Measurements from ENCODE around the gene SIGLEC14. TPM values are rescaled to one million over a fixed set of nuclear protein-coding genes. Genes with fewer than 3 reads are reported as not detected.

SIGLEC14 gene
- polyA plus RNA-seq, 1 of the 3 experiments (the other 2 are of a cell fraction) = 0.03 TPM

DNA sequence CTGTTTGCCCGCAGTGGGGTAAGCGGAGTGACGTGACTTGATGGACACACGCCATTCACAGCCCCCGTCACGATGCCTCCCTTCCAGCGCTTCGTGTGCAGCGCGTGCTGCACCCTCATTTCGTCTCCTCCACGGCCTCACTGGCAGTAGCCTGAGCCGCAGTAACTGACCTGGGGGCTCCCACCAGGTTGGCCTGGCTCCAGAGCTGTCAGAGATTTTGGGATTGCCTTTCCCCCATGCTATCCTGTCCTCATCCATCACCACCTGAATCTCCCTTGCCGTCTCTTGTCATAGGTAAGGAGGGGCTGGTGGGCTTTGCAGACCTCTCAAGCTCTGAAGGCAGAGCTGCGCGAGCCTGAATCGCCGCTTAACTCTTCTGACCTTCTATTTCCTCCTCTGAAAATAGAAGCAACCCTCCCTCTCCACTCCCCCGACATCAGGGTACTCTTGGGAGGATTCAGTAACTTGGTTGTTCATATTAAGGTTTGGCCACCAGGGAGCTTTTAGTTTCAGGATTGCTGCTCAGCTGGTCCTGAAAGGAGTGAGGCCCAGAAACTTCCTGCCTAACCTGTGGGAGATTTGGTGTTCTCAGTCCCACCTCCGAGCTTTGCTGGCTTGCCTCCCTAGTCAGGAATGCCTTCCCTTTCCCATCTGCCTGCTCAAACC lies 44.3 kb downstream of the SIGLEC14 start:
- Histone ChIP-seq H2AFZ (ENCODE audit: low read depth) (no peak overlapping the region), H3K79me2 (ENCODE audit: insufficient read depth) (no peaks in the 10 kb centered on the region), H3K9me2 (no peaks in the 10 kb centered on the region), H3K4me1 (ENCODE audit: control insufficient read depth in 1 of 2, insufficient read depth in 2 of 2, low read depth in 1 of 2, low read length in 1 of 2) (no peaks in the 10 kb centered on the region), H3K27ac (ENCODE audit: low read depth in 2 of 2, low read length in 1 of 2) (no peak overlapping the region), H4K20me1 (ENCODE audit: insufficient read depth) (no peaks in the 10 kb centered on the region), H3K27me3 (ENCODE audit: insufficient read depth) (no peaks in the 10 kb centered on the region), H3K4me2 (no peak overlapping the region), H3K36me3 (replicated peaks in 1 of 2; ENCODE audit: control insufficient read depth in 1 of 2, insufficient read depth in 2 of 2, low read length in 1 of 2) (no peaks in the 10 kb centered on the region), H3F3A (replicated peaks; ENCODE audit: insufficient read depth) (no peaks in the 10 kb centered on the region), H3K4me3 (ENCODE audit: low read depth in 2 of 2, low read length in 1 of 2) (no peak overlapping the region), H3K9me3 (no peaks in the 10 kb centered on the region), H3K9ac (no peak overlapping the region)
- TF ChIP-seq EZH2phosphoT487 (IDR thresholded peaks at IDR 0.05; ENCODE audit: borderline replicate concordance, low read depth) = no peak
- TF ChIP-seq RFX5 (IDR thresholded peaks at IDR 0.05; ENCODE audit: low read length) = no peak
- TF ChIP-seq TAF1 (IDR thresholded peaks at IDR 0.05; ENCODE audit: borderline replicate concordance, low read depth, low read length) = no peak
- DNase-seq = no peak
- ChIA-PET POLR2A (no interaction called here), CTCF (no interaction called here)
- 84% methylated on average over 14 of the region's 20 CpGs for WGBS (ENCODE audit: low lambda C conversion rate)

DNA sequence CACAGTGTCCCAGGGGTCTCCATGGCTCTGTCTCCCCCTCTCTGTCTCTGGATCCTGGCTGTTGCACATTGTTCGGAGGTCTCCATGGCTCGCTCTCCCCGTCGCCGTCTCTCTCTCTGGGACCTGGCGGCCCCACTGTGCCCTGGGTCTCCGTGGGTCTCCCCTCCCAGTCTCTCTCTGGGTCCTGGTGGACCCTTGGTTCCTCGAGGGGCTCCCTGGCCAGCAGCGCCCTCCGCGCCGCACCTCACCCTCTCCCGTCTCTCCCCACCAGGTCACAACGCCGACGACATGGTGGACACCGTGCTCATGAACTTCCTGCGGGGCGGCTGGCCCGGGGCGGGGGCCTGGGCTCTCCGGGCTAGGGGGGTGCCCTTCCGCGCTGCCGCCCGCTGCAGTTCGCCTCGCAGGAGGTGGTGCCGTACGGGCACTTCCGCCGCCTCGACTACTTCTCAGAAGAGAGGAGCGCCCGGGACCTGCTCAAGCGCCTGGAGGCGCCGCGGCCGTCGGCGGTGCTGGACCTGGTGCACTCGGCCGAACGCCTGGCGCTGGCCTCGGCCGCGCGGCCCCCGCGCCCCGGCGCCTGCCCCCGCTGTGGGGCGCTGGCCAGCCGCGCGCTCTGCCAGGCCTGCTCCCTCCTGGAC lies 45.6 kb downstream of the SIGLEC14 start:
- Histone ChIP-seq H3F3A (replicated peaks; ENCODE audit: insufficient read depth) (no peaks in the 10 kb centered on the region), H3K9ac (no peak overlapping the region), H3K4me3 (ENCODE audit: low read depth in 2 of 2, low read length in 1 of 2) (no peak overlapping the region), H3K27me3 (ENCODE audit: insufficient read depth) (no peaks in the 10 kb centered on the region), H3K4me2 (no peak overlapping the region), H3K9me2 (no peaks in the 10 kb centered on the region), H4K20me1 (ENCODE audit: insufficient read depth) (no peaks in the 10 kb centered on the region), H2AFZ (ENCODE audit: low read depth) (no peak overlapping the region), H3K79me2 (ENCODE audit: insufficient read depth) (no peaks in the 10 kb centered on the region), H3K9me3 (no peaks in the 10 kb centered on the region), H3K27ac (ENCODE audit: low read depth in 2 of 2, low read length in 1 of 2) (no peak overlapping the region), H3K4me1 (ENCODE audit: control insufficient read depth in 1 of 2, insufficient read depth in 2 of 2, low read depth in 1 of 2, low read length in 1 of 2) (no peaks in the 10 kb centered on the region), H3K36me3 (replicated peaks in 1 of 2; ENCODE audit: control insufficient read depth in 1 of 2, insufficient read depth in 2 of 2, low read length in 1 of 2) (no peaks in the 10 kb centered on the region)
- no peak for DNase-seq
- TF ChIP-seq, protein P1, sequence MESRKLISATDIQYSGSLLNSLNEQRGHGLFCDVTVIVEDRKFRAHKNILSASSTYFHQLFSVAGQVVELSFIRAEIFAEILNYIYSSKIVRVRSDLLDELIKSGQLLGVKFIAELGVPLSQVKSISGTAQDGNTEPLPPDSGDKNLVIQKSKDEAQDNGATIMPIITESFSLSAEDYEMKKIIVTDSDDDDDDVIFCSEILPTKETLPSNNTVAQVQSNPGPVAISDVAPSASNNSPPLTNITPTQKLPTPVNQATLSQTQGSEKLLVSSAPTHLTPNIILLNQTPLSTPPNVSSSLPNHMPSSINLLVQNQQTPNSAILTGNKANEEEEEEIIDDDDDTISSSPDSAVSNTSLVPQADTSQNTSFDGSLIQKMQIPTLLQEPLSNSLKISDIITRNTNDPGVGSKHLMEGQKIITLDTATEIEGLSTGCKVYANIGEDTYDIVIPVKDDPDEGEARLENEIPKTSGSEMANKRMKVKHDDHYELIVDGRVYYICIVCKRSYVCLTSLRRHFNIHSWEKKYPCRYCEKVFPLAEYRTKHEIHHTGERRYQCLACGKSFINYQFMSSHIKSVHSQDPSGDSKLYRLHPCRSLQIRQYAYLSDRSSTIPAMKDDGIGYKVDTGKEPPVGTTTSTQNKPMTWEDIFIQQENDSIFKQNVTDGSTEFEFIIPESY (IDR thresholded peaks at IDR 0.05; ENCODE audit: borderline replicate concordance, low read depth) = no peak
- TF ChIP-seq RFX5 (IDR thresholded peaks at IDR 0.05; ENCODE audit: low read length) (no peak), YY1 (IDR thresholded peaks at IDR 0.05; ENCODE audit: low read depth) (no peak), USF1 (IDR thresholded peaks at IDR 0.05; ENCODE audit: borderline replicate concordance, low read depth) (no peak), EZH2phosphoT487 (IDR thresholded peaks at IDR 0.05; ENCODE audit: borderline replicate concordance, low read depth) (no peak), GATA2 (CRISPR knock-in tag; IDR thresholded peaks at IDR 0.05) (no peak), SIN3A (IDR thresholded peaks at IDR 0.05; ENCODE audit: borderline replicate concordance, low read depth, low read length) (no peak), MXI1 (IDR thresholded peaks at IDR 0.05; ENCODE audit: low read depth, low read length) (no peak), POLR2AphosphoS5 (IDR thresholded peaks at IDR 0.05; ENCODE audit: low read depth, low read length) (no peak), NRF1 (IDR thresholded peaks at IDR 0.05; ENCODE audit: low read depth, low read length) (no peak), CTCF (IDR thresholded peaks at IDR 0.05) (no peak), RXRA (IDR thresholded peaks at IDR 0.05; ENCODE audit: borderline replicate concordance, low read depth) (no peak), TCF12 (IDR thresholded peaks at IDR 0.05) (no peak), SMC3 (IDR thresholded peaks at IDR 0.05; ENCODE audit: low read depth, low read length) (no peak), FOXM1 (IDR thresholded peaks at IDR 0.05; ENCODE audit: low read depth) (no peak), MEF2A (IDR thresholded peaks at IDR 0.05; ENCODE audit: borderline replicate concordance, low read depth) (no peak)
- TF ChIP-seq, protein P2, sequence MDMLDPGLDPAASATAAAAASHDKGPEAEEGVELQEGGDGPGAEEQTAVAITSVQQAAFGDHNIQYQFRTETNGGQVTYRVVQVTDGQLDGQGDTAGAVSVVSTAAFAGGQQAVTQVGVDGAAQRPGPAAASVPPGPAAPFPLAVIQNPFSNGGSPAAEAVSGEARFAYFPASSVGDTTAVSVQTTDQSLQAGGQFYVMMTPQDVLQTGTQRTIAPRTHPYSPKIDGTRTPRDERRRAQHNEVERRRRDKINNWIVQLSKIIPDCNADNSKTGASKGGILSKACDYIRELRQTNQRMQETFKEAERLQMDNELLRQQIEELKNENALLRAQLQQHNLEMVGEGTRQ (IDR thresholded peaks at IDR 0.05; ENCODE audit: borderline replicate concordance, low read depth, low read length) = no peak
- TF ChIP-seq, protein P3, sequence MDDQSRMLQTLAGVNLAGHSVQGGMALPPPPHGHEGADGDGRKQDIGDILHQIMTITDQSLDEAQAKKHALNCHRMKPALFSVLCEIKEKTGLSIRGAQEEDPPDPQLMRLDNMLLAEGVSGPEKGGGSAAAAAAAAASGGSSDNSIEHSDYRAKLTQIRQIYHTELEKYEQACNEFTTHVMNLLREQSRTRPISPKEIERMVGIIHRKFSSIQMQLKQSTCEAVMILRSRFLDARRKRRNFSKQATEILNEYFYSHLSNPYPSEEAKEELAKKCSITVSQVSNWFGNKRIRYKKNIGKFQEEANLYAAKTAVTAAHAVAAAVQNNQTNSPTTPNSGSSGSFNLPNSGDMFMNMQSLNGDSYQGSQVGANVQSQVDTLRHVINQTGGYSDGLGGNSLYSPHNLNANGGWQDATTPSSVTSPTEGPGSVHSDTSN (IDR thresholded peaks at IDR 0.05) = no peak
- 85% methylated on average over 48 of the region's 59 CpGs for WGBS (ENCODE audit: low lambda C conversion rate)
- ChIA-PET CTCF (no interaction called here), POLR2A (no interaction called here)

Measured in SK-N-SH (cell line).